Lung (tissue), 12 donors: ENCODE results near the gene SSX2IP. TPM values are rescaled to one million over a fixed set of nuclear protein-coding genes. Genes with fewer than 3 reads are reported as not detected.

Experiments used
- ATAC-seq: fragments of 200-7000 bp; cut with Tn5 transposase; one replicate; pipeline ENCODE4 v1.9.1; 2020; ENCODE audit warnings: moderate number of reproducible peaks; ENCODE audit not compliant: insufficient read depth, low FRiP score
- DNase-seq, 3 donors: peaks; one replicate each; pipeline ENCODE4 v3.0.0-alpha.2; 2013 to 2017
- H3K27ac ChIP-seq, 2 donors: one replicate each; pipeline ENCODE4 v1.5.1; 2013; ENCODE audit warnings: mild to moderate bottlenecking in 2 of 2, moderate library complexity in 2 of 2, control low read depth in 1 of 2, inconsistent platforms in 1 of 2, low read depth in 1 of 2, low read length in 1 of 2
- H3K27me3 ChIP-seq, 3 donors: one replicate each; pipeline ENCODE4 v1.5.1; 2013; ENCODE audit warnings: low read length in 2 of 3; ENCODE audit not compliant: control insufficient read depth in 3 of 3, insufficient read depth in 3 of 3
- H3K36me3 ChIP-seq, 4 donors: one replicate each; pipeline ENCODE4 v1.5.1; 2013; ENCODE audit warnings: low read length in 4 of 4, mild to moderate bottlenecking in 1 of 4, moderate library complexity in 1 of 4; ENCODE audit not compliant: control insufficient read depth in 4 of 4, insufficient read depth in 4 of 4
- H3K4me1 ChIP-seq, 5 donors: one replicate each; pipeline ENCODE4 v1.5.1; 2013; ENCODE audit warnings: low read length in 5 of 5, mild to moderate bottlenecking in 2 of 5, moderate library complexity in 1 of 5; ENCODE audit not compliant: control insufficient read depth in 5 of 5, insufficient read depth in 5 of 5
- H3K4me3 ChIP-seq: one replicate; pipeline ENCODE4 v1.5.1; 2013; ENCODE audit warnings: mild to moderate bottlenecking, control low read depth, moderate library complexity
- H3K9ac ChIP-seq, 2 donors: one replicate each; pipeline ENCODE4 v1.5.1; 2013; ENCODE audit warnings: low read length in 2 of 2, control low read depth in 1 of 2; ENCODE audit not compliant: insufficient read depth in 1 of 2
- H3K9me3 ChIP-seq, 4 donors: one replicate each; pipeline ENCODE4 v1.5.1; 2013; ENCODE audit warnings: low read length in 3 of 4, mild to moderate bottlenecking in 1 of 4, moderate library complexity in 1 of 4; ENCODE audit not compliant: control insufficient read depth in 4 of 4, insufficient read depth in 3 of 4
- WGBS, 2 donors: extraction: QIAGEN DNeasy Blood & Tissue Kit; methylation state at CpG; one replicate each; pipeline ENCODE4 v1.1.7; 2013; 5-methylcytosine and 5-hydroxymethylcytosine counted together
- polyA plus RNA-seq, 2 donors: library from polyadenylated mRNA; stranded (reverse); fragments of 200-250 nt; gene quantifications; one replicate each; pipeline ENCODE4 v1.2.1, GENCODE V29; 2013
- total RNA-seq, 2 donors: library from RNA; depleted of rRNA in 1 of 2; stranded (reverse); fragments of >200 nt in 1 of 2; gene quantifications; one replicate each; pipeline ENCODE4 v1.2.1, GENCODE V29; 2014 to 2021
- TF ChIP-seq, protein P1 (sequence below): IDR thresholded peaks from 2 replicates; pipeline ENCODE4 v1.5.1; 2012; ENCODE audit warnings: mild to moderate bottlenecking; ENCODE audit errors: control extremely low read depth, extremely low read depth
- donor health status: control.
- donor health status: control.
- donor health status: Bipolar disorder and iron deficiency.
- donor health status: healthy.
- donor health status: DM: yes; HTN: yes; CAD: no.

The SSX2IP gene
- total and polyA plus RNA-seq, 4 donors = 2.7 to 12.1 (median 5.1) TPM

DNA sequence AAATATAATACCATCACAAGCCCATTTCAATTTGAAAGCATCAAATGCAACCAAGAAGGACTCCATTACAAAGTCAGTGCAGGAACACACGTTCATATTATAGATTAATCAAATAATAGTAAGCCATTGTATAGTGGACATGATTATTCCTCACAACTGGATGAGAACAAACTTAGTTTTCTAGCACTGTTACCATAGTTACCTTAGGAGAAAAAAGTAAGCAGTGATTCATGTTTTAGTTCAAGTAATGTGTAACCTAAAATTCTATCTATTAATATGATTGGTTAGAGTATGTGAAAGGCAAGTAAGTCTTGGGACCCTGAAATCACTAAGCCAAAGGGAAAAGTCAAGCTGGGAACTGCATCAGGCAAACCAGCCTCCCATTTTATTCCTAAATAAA is 15.2 kb downstream of the SSX2IP start:
- H3K9ac ChIP-seq = no peak overlapping the region
- ATAC-seq = no peak
- H3K36me3 ChIP-seq = peaks cover 0 to 1% (median 0%) of the 10 kb centered on the region in 4 donors
- WGBS, 2 donors = 61 to 82% methylated on average over 1 of the region's 1 CpG
- H3K4me3 ChIP-seq = no peak overlapping the region
- no peaks in the 10 kb centered on the region for H3K9me3 ChIP-seq
- H3K27ac ChIP-seq = no peak overlapping the region
- DNase-seq = no peak
- TF ChIP-seq, protein P1, sequence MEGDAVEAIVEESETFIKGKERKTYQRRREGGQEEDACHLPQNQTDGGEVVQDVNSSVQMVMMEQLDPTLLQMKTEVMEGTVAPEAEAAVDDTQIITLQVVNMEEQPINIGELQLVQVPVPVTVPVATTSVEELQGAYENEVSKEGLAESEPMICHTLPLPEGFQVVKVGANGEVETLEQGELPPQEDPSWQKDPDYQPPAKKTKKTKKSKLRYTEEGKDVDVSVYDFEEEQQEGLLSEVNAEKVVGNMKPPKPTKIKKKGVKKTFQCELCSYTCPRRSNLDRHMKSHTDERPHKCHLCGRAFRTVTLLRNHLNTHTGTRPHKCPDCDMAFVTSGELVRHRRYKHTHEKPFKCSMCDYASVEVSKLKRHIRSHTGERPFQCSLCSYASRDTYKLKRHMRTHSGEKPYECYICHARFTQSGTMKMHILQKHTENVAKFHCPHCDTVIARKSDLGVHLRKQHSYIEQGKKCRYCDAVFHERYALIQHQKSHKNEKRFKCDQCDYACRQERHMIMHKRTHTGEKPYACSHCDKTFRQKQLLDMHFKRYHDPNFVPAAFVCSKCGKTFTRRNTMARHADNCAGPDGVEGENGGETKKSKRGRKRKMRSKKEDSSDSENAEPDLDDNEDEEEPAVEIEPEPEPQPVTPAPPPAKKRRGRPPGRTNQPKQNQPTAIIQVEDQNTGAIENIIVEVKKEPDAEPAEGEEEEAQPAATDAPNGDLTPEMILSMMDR = no peak
- H3K4me1 ChIP-seq = no peaks in the 10 kb centered on the region
- H3K27me3 ChIP-seq = no peaks in the 10 kb centered on the region

DNA sequence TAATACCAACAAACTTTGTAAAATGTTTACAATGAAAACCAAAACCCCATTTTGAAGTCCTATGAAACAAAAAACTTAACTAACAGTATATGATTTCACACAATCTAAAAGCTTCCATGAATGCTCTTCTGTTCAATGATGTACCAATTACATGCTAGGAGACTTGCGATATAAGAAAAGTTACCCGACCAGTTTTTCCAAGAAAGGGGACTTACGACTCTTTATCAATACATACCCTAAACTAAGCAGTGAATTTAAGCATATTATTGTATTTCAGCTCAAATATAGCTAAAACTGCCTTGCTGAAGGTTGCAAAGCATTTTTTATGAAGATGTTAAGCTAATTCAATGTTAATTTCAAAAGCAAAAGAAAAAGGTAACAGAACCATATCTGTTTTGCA is 15.6 kb downstream of the SSX2IP start:
- Histone ChIP-seq H3K4me3 (no peak overlapping the region), H3K36me3 (peaks cover 0 to under 1% (median 0%) of the 10 kb centered on the region in 4 donors), H3K27me3 (no peaks in the 10 kb centered on the region), H3K9me3 (no peaks in the 10 kb centered on the region), H3K27ac (no peak overlapping the region), H3K9ac (no peak overlapping the region), H3K4me1 (no peaks in the 10 kb centered on the region)
- TF ChIP-seq, protein P1 = no peak
- WGBS, 2 donors = 73 to 83% methylated on average over 3 of the region's 3 CpGs
- no peak for ATAC-seq
- peak in 1 of 3 donors; percentile 4 for DNase-seq

DNA sequence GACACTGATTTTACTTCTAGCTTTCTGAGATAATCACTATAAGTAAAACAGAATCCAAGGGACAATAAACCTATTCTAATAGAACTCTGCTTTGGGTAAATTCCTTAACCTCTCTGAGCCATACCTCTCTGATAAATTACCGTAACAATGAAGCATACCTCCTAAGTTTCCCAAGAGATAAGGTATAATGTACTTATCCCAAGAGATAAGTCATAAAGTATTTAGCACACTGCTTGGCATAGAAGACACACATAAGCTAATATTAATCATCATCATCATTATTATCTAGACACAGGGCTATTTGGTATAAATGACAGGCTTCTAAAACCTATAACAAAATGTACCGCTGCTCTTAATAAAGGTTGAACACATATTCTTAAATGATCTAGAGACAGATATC is 16.2 kb downstream of the SSX2IP start:
- TF ChIP-seq, protein P1 = no peak

More for the DNA sequence above, 16.2 kb downstream of the SSX2IP start:
- H3K36me3 ChIP-seq = no peaks in the 10 kb centered on the region
- H3K9ac ChIP-seq = no peak overlapping the region
- H3K4me1 ChIP-seq = no peaks in the 10 kb centered on the region
- 96 to 98% methylated on average over 2 of the region's 2 CpGs for WGBS, 2 donors
- no peaks in the 10 kb centered on the region for H3K27me3 ChIP-seq
- ATAC-seq (no peak), DNase-seq (no peak)
- no peak overlapping the region for H3K4me3 ChIP-seq
- no peaks in the 10 kb centered on the region for H3K9me3 ChIP-seq
- H3K27ac ChIP-seq = no peak overlapping the region
